Right renal cortex interstitium (tissue), 3 donors: ENCODE data around the gene EAPP. TPM values are rescaled to one million over a fixed set of nuclear protein-coding genes. Genes with fewer than 3 reads are reported as not detected.
"Not testable (repeated sequence)": the region's sequence is repeated elsewhere in the genome, so short reads cannot be mapped to it uniquely, and the experiment has no call there.

Experiments
- DNase-seq, 3 donors: peaks; one replicate each; pipeline ENCODE4 v3.0.0-alpha.2; 2013; ENCODE audit warnings: low read depth in 3 of 3, low spot score in 2 of 3
- polyA plus RNA-seq, 3 donors: library from polyadenylated mRNA; unstranded; fragments of 120-200 nt; gene quantifications; one replicate each; pipeline ENCODE4 v1.2.1, GENCODE V29; 2013; ENCODE audit not compliant: insufficient read length in 3 of 3

The EAPP gene
- polyA plus RNA-seq, 3 donors = 82.9 to 84.3 (median 83.5) TPM

- no peak for DNase-seq
Measured at GRCh38 chr14:34489324-34489723, 50.2 kb downstream of the EAPP start.

- no peak for DNase-seq
Measured at GRCh38 chr14:34488528-34488927, 51.0 kb downstream of the EAPP start.

GRCh38 chr14:34484726-34485125 lies 54.8 kb downstream of the EAPP start:
- DNase-seq = no peak

GRCh38 chr14:34482463-34482862 lies 57.0 kb downstream of the EAPP start:
- DNase-seq = no peak

- no peak for DNase-seq
Measured at GRCh38 chr14:34479694-34480093, 59.8 kb downstream of the EAPP start.

GRCh38 chr14:34478261-34478660 lies 61.2 kb downstream of the EAPP start:
- no peak for DNase-seq

- not testable (repeated sequence) for DNase-seq
Measured at GRCh38 chr14:34476036-34476435, 63.5 kb downstream of the EAPP start.

GRCh38 chr14:34475163-34475562 lies 64.3 kb downstream of the EAPP start:
- DNase-seq = no peak

- no peak for DNase-seq
Measured at GRCh38 chr14:34474187-34474679, 65.3 kb downstream of the EAPP start.

GRCh38 chr14:34472706-34473279 lies 66.7 kb downstream of the EAPP start:
- DNase-seq = no peak

GRCh38 chr14:34470319-34470718 lies 69.2 kb downstream of the EAPP start:
- no peak for DNase-seq

GRCh38 chr14:34466691-34467090 lies 72.8 kb downstream of the EAPP start:
- no peak for DNase-seq

Other genes with a start within 250 kb of the EAPP start
- gene SPTSSA, start 77.5 kb downstream of the EAPP start, polyA plus RNA-seq = 10 to 100 TPM; 32.7 to 36.6 (median 36.3) TPM
- 100 to 1,000 TPM; 134 to 147 (median 141) TPM for gene SNX6, start 90.4 kb upstream of the EAPP start, polyA plus RNA-seq
- gene CFL2, start 174.9 kb upstream of the EAPP start, polyA plus RNA-seq = 10 to 100 TPM; 74.3 to 79.9 (median 78.2) TPM